ENCODE data around the gene SNRNP35. TPM values are rescaled to one million over a fixed set of nuclear protein-coding genes. Genes with fewer than 3 reads are reported as not detected.
"Not testable (repeated sequence)": the region's sequence is repeated elsewhere in the genome, so short reads cannot be mapped to it uniquely, and the experiment has no call there.

SNRNP35 gene
- total and polyA plus RNA-seq, 9 donors = 13.7 to 39.9 (median 15.8) TPM

DNA sequence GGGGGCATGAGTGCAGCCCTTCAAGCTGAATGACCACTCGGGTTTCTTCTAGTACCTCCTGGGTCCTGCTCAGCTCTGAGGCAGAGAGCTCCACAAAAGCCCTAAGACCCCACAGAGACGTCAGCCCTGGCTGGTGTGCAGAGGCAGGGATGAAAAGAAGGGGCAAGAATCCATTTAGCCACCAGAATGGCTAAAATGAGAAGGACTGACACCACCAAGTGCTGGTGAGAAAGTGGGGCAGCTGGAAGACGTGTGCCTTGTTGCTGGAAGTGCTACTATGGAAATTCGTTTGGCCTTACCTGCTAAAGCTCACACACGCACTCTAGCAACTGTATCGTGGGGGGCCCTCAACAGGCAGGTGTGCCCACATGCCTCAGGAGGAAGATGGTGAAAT, 48.9 kb downstream of the SNRNP35 start:
- no peaks in the 10 kb centered on the region for H3K36me3 ChIP-seq
- no peaks in the 10 kb centered on the region for H3K27me3 ChIP-seq
- DNase-seq = no peak
- H3K27ac ChIP-seq = no peak overlapping the region
- intact Hi-C loops (cut with DNase I) = no loop called here
- TF ChIP-seq, protein P1, sequence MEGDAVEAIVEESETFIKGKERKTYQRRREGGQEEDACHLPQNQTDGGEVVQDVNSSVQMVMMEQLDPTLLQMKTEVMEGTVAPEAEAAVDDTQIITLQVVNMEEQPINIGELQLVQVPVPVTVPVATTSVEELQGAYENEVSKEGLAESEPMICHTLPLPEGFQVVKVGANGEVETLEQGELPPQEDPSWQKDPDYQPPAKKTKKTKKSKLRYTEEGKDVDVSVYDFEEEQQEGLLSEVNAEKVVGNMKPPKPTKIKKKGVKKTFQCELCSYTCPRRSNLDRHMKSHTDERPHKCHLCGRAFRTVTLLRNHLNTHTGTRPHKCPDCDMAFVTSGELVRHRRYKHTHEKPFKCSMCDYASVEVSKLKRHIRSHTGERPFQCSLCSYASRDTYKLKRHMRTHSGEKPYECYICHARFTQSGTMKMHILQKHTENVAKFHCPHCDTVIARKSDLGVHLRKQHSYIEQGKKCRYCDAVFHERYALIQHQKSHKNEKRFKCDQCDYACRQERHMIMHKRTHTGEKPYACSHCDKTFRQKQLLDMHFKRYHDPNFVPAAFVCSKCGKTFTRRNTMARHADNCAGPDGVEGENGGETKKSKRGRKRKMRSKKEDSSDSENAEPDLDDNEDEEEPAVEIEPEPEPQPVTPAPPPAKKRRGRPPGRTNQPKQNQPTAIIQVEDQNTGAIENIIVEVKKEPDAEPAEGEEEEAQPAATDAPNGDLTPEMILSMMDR (IDR thresholded peaks at IDR 0.05) = no peak
- TF ChIP-seq EP300 (IDR thresholded peaks at IDR 0.05) (no peak), POLR2A (IDR thresholded peaks at IDR 0.05) (no peak)
- WGBS, 3 donors = 90 to 93% (median 92%) methylated on average over 6 of the region's 6 CpGs
- no peaks in the 10 kb centered on the region for H3K4me1 ChIP-seq (ENCODE audit: insufficient read depth)
- H3K9me3 ChIP-seq = no peaks in the 10 kb centered on the region
- H3K4me3 ChIP-seq = no peak overlapping the region

- TF ChIP-seq EP300 (IDR thresholded peaks at IDR 0.05) = no peak
- TF ChIP-seq, protein P1 (IDR thresholded peaks at IDR 0.05) = no peak
- no peak for TF ChIP-seq POLR2A (IDR thresholded peaks at IDR 0.05)
- no peak for DNase-seq
- WGBS, 3 donors = 82 to 84% (median 84%) methylated on average over 26 of the region's 26 CpGs
- no peaks in the 10 kb centered on the region for H3K27me3 ChIP-seq
- intact Hi-C loops (cut with DNase I) = no loop called here
- no peak overlapping the region for H3K4me3 ChIP-seq
- no peaks in the 10 kb centered on the region for H3K9me3 ChIP-seq
- no peaks in the 10 kb centered on the region for H3K4me1 ChIP-seq (ENCODE audit: insufficient read depth)
- H3K36me3 ChIP-seq = no peaks in the 10 kb centered on the region
- no peak overlapping the region for H3K27ac ChIP-seq
Observed at GRCh38 chr12:123512838-123513665, 55.1 kb downstream of the SNRNP35 start.

DNA sequence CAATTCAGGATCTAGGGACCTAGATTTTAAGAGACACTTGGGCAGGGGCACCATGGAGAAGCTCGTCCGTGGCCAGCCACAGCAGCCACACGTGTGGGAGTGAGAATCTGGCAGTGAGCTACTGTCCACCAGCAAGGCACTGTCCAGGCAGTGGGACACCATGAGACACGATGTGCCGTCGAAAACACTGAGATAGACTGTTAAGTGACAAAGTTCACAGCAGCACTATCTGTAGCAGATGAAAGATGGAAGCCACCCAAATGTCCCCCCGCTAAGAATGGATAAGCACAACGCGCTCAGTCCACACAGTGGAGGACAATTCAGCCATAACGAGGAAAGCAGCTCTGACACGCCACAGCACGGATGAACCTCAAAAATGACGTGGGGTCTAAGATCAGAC, 55.9 kb downstream of the SNRNP35 start:
- Histone ChIP-seq H3K4me1 (ENCODE audit: insufficient read depth) (no peaks in the 10 kb centered on the region), H3K4me3 (no peak overlapping the region), H3K36me3 (no peaks in the 10 kb centered on the region), H3K9me3 (no peaks in the 10 kb centered on the region), H3K27me3 (no peaks in the 10 kb centered on the region), H3K27ac (no peak overlapping the region)
- DNase-seq = no peak
- intact Hi-C loops (cut with DNase I) = no loop called here
- WGBS, 3 donors = 62 to 67% (median 62%) methylated on average over 13 of the region's 13 CpGs
- TF ChIP-seq EP300 (IDR thresholded peaks at IDR 0.05) (no peak), POLR2A (IDR thresholded peaks at IDR 0.05) (no peak)
- TF ChIP-seq, protein P1 (IDR thresholded peaks at IDR 0.05) = no peak

GRCh38 chr12:123514582-123515221, 56.8 kb downstream of the SNRNP35 start:
- not testable (repeated sequence) for H3K9me3 ChIP-seq, H3K36me3 ChIP-seq

More at GRCh38 chr12:123514582-123515221, 56.8 kb downstream of the SNRNP35 start:
- H3K4me3 ChIP-seq; intact Hi-C loops (cut with DNase I); H3K27ac ChIP-seq; H3K4me1 ChIP-seq (ENCODE audit: insufficient read depth); H3K27me3 ChIP-seq; DNase-seq: not testable (repeated sequence)
- WGBS, 3 donors = 93 to 100% (median 94%) methylated on average over 1 of the region's 1 CpG

Data from ovary (tissue), 9 donors.